ENCODE data around the gene PCNA. TPM values are rescaled to one million over a fixed set of nuclear protein-coding genes. Genes with fewer than 3 reads are reported as not detected.
"Not testable (repeated sequence)": the region's sequence is repeated elsewhere in the genome, so short reads cannot be mapped to it uniquely, and the experiment has no call there.

Gene PCNA
- total RNA-seq, 1 donor from 2014 or later: 519 TPM

- Mint-ChIP-seq H3K36me3 (ENCODE audit: low read depth) (peaks cover 2% of the 10 kb centered on the region), H3K27ac (peak overlapping the region; percentile 73), H3K4me1 (ENCODE audit: low read depth) (peaks cover 44% of the 10 kb centered on the region), H3K9me3 (no peaks in the 10 kb centered on the region), H3K27me3 (ENCODE audit: insufficient read depth) (no peaks in the 10 kb centered on the region), H3K4me3 (peak overlapping the region; percentile 17)
- peak; percentile 8 for DNase-seq (ENCODE audit: low spot score)
- intact Hi-C loops (cut with micrococcal nuclease): no loop called here
These were observed 39.3 kb downstream of the PCNA start for GRCh38 chr20:5080384-5080877.

- intact Hi-C loops (cut with micrococcal nuclease): loop anchor here (1.0 to 2.0 kb wide), 6 partner anchors 9 to 264 kb away; partner anchors contain the start of genes CDS2 and SLC23A2
- peaks cover 2% of the 10 kb centered on the region for H3K36me3 Mint-ChIP-seq (ENCODE audit: low read depth)
- peak; percentile 81 for DNase-seq (ENCODE audit: low spot score)
- H3K27ac Mint-ChIP-seq: peak overlapping the region; percentile 89
- no peaks in the 10 kb centered on the region for H3K9me3 Mint-ChIP-seq
- H3K4me3 Mint-ChIP-seq: peak overlapping the region; percentile 63
- H3K4me1 Mint-ChIP-seq (ENCODE audit: low read depth): peaks cover 56% of the 10 kb centered on the region
- no peaks in the 10 kb centered on the region for H3K27me3 Mint-ChIP-seq (ENCODE audit: insufficient read depth)
These were observed 41.3 kb downstream of the PCNA start for GRCh38 chr20:5078399-5078958.

GRCh38 chr20:5077761-5078387, 41.9 kb downstream of the PCNA start:
- Mint-ChIP-seq H3K4me3 (peak overlapping the region; percentile 63), H3K27ac (peak overlapping the region; percentile 89), H3K9me3 (no peaks in the 10 kb centered on the region), H3K27me3 (ENCODE audit: insufficient read depth) (no peaks in the 10 kb centered on the region), H3K4me1 (ENCODE audit: low read depth) (peaks cover 62% of the 10 kb centered on the region), H3K36me3 (ENCODE audit: low read depth) (peaks cover 2% of the 10 kb centered on the region)
- peak; percentile 19 for DNase-seq (ENCODE audit: low spot score)
- intact Hi-C loops (cut with micrococcal nuclease): loop anchor here (1.0 to 2.0 kb wide), 6 partner anchors 9 to 264 kb away; partner anchors contain the start of genes CDS2 and SLC23A2

- H3K36me3 Mint-ChIP-seq (ENCODE audit: low read depth); DNase-seq (ENCODE audit: low spot score); intact Hi-C loops (cut with micrococcal nuclease); H3K4me3 Mint-ChIP-seq; H3K27ac Mint-ChIP-seq; H3K27me3 Mint-ChIP-seq (ENCODE audit: insufficient read depth); H3K9me3 Mint-ChIP-seq: not testable (repeated sequence)
- H3K4me1 Mint-ChIP-seq (ENCODE audit: low read depth): peaks cover 62% of the 10 kb centered on the region
These were observed 42.8 kb downstream of the PCNA start for GRCh38 chr20:5076913-5077312.

DNA sequence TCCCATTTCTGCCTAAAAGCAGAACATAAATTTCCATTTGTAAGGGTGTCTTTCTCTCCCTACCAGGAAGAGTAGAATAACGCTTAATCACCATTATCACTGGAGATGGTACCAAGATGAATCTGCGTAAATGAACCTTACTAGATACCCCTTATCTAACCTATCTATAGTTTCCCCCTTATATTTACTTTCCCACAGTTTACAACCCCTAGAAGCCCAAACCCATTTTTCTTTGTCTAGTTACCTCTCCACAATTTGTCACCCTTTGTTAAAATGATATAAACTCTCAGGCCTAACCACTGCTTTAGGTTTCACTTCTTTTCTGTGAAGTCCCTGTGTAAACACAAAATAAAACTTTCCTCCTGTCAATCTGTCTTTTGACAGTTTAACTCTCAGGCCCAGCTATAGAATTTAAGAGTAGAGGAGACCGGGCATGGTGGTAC, 45.5 kb downstream of the PCNA start:
- Mint-ChIP-seq H3K36me3 (ENCODE audit: low read depth) (peaks cover 5% of the 10 kb centered on the region), H3K9me3 (no peaks in the 10 kb centered on the region), H3K4me3 (no peak overlapping the region), H3K4me1 (ENCODE audit: low read depth) (peaks cover 50% of the 10 kb centered on the region), H3K27ac (peak overlapping the region; percentile 5), H3K27me3 (ENCODE audit: insufficient read depth) (no peaks in the 10 kb centered on the region)
- DNase-seq (ENCODE audit: low spot score): no peak
- intact Hi-C loops (cut with micrococcal nuclease): no loop called here

DNA sequence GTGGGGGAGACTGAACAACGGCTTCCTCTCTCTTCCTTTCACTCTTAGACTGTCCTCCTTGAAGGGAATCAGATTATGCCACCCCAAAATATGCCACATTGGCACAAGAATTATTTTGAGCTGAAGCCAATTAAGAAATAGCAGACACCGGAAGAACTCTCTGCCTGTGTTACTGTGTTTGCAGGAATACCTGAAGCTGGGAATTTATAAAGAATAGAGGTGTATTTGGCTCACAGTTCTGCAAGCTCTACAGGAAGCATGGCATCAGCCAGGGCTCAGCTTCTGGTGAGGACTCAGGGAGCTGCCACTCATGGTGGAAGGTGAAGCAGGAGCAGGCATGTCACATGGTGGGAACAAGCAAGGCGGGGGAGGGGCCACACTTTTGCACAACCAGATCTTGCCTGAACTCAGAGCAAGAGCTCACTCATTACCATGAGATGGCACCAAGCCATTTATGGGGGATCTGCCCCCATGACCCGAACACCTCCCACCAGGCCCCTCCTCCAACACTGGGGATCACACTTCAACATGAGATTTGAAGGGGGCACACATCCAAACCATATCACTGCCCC, 46.0 kb downstream of the PCNA start:
- Mint-ChIP-seq H3K4me3 (no peak overlapping the region), H3K27me3 (ENCODE audit: insufficient read depth) (no peaks in the 10 kb centered on the region), H3K36me3 (ENCODE audit: low read depth) (peaks cover 5% of the 10 kb centered on the region), H3K27ac (no peak overlapping the region), H3K4me1 (ENCODE audit: low read depth) (peaks cover 50% of the 10 kb centered on the region), H3K9me3 (no peaks in the 10 kb centered on the region)
- intact Hi-C loops (cut with micrococcal nuclease): no loop called here
- no peak for DNase-seq (ENCODE audit: low spot score)

DNA sequence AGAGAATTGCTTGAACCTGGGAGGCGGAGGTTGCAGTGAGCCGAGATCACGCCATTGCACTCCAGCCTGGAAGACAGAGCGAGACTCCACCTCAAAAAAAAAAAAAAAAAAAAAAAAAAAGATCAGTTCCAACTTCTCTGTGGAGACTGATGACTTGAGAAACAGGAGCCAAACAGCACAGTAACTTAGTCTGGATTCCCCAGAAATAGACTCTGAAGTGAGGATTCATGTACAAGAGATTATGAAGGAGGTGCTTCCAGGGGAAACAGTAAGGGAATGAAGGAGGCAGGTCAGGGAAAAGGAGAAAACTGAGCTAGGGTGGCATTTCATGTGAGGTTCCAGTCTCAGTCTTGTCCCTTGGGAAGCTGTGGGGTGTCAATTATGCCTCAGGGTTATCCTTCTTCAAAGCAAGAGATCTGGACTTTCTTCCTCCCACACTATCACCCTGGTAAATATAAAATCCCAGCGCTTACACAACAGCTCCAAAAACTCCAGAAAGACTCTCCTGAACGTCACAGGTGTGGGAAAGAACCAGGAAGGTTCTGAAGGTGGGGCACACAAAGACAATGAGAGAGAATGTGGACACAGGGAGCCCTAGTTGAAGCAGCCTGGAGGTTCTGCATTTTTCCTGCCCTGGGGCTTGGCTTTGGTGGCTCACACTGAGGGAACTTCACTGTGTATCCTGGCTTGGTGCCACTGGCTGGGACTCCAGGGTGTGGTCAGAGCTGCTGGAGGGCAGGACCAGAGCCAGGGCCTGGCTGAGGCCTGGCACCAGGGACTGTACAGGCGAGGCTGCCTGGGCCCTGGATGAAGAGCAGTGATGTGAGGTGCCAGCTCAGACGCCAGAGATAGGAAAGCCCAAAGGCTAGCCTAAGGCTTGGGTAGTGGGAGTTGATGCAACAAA, 46.8 kb downstream of the PCNA start:
- Mint-ChIP-seq H3K27ac (no peak overlapping the region), H3K4me3 (no peak overlapping the region), H3K9me3 (no peaks in the 10 kb centered on the region), H3K4me1 (ENCODE audit: low read depth) (peaks cover 50% of the 10 kb centered on the region), H3K27me3 (ENCODE audit: insufficient read depth) (no peaks in the 10 kb centered on the region), H3K36me3 (ENCODE audit: low read depth) (peaks cover 5% of the 10 kb centered on the region)
- no peak for DNase-seq (ENCODE audit: low spot score)
- intact Hi-C loops (cut with micrococcal nuclease): no loop called here

DNA sequence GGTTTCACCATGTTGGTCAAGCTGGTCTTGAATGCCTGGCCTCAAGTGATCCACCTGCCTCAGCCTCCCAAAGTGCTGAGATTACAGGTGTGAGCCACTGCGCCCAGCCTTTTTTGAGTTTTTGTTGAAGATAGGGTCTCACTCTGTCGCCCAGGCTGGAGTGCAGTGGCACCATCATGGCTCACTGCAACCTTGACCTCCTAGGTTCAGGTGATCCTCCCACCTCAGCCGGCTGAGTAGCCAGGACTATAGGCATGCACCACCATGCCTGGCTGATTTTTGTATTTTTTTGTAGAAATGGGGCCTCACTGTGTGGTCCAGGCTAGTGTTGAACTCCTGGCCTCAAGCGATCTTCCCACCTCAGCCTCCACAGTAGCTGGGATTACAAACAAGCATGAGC, 47.8 kb downstream of the PCNA start:
- H3K36me3 Mint-ChIP-seq (ENCODE audit: low read depth); H3K9me3 Mint-ChIP-seq; H3K27ac Mint-ChIP-seq; H3K27me3 Mint-ChIP-seq (ENCODE audit: insufficient read depth); intact Hi-C loops (cut with micrococcal nuclease); H3K4me3 Mint-ChIP-seq; DNase-seq (ENCODE audit: low spot score): not testable (repeated sequence)
- peaks cover 43% of the 10 kb centered on the region for H3K4me1 Mint-ChIP-seq (ENCODE audit: low read depth)

DNA sequence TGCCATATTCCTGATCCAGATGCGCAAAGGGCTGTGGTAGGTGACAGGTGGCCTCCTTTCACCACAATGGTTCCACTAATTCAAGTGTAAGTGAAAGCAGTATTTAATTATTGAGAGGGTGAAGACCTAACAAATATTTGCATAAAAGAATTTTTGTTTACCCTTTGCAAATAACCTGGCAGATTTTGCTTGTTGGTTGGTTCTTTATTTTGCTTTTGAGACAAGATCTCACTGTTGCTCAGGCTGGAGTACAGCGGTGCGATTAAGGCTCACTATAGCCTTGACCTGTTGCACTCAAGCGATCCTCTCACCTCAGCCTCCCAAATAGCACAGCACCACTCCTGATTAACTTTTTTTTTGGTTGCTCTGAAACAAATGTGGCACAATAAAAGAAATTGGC, 49.2 kb downstream of the PCNA start:
- Mint-ChIP-seq H3K9me3 (no peaks in the 10 kb centered on the region), H3K4me1 (ENCODE audit: low read depth) (peaks cover 43% of the 10 kb centered on the region), H3K27me3 (ENCODE audit: insufficient read depth) (no peaks in the 10 kb centered on the region), H3K27ac (no peak overlapping the region), H3K4me3 (no peak overlapping the region), H3K36me3 (ENCODE audit: low read depth) (peaks cover 3% of the 10 kb centered on the region)
- intact Hi-C loops (cut with micrococcal nuclease): no loop called here
- no peak for DNase-seq (ENCODE audit: low spot score)

DNA sequence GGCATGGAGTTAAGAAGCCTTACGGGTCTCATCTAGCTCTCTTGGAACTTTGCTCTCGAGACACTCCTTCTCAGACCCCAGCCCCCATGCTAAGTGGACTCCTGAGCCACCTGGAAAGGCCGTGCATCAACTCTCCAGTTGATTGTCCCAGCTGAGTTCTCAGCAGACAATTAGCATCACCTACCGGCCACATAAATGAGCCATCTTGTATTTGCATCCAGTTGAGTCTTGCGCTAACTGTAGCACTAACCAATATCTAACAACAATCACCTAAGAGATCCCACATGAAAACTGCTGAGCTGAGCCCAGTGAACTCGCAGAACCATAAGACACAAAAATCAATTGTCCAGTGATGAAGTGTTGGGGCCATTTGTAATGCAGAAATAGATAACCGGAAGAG, 49.7 kb downstream of the PCNA start:
- H3K9me3 Mint-ChIP-seq: no peaks in the 10 kb centered on the region
- intact Hi-C loops (cut with micrococcal nuclease): no loop called here
- no peak overlapping the region for H3K4me3 Mint-ChIP-seq
- peaks cover 3% of the 10 kb centered on the region for H3K36me3 Mint-ChIP-seq (ENCODE audit: low read depth)
- peaks cover 43% of the 10 kb centered on the region for H3K4me1 Mint-ChIP-seq (ENCODE audit: low read depth)
- no peak overlapping the region for H3K27ac Mint-ChIP-seq
- DNase-seq (ENCODE audit: low spot score): no peak
- no peaks in the 10 kb centered on the region for H3K27me3 Mint-ChIP-seq (ENCODE audit: insufficient read depth)

- H3K27ac Mint-ChIP-seq: peak overlapping the region; percentile 46
- no peak overlapping the region for H3K4me3 Mint-ChIP-seq
- no peaks in the 10 kb centered on the region for H3K27me3 Mint-ChIP-seq (ENCODE audit: insufficient read depth)
- peaks cover 3% of the 10 kb centered on the region for H3K36me3 Mint-ChIP-seq (ENCODE audit: low read depth)
- peak; percentile 24 for DNase-seq (ENCODE audit: low spot score)
- intact Hi-C loops (cut with micrococcal nuclease): loop anchor here (1.0 kb wide), 1 partner anchor 9 kb away; no protein-coding TSS in a partner anchor
- peaks cover 40% of the 10 kb centered on the region for H3K4me1 Mint-ChIP-seq (ENCODE audit: low read depth)
- no peaks in the 10 kb centered on the region for H3K9me3 Mint-ChIP-seq
These were observed 50.5 kb downstream of the PCNA start for GRCh38 chr20:5069141-5069806.

Data from activated T-helper 1 cell treated with anti-CD3 and anti-CD28 coated beads, Interleukin-12 subunit alpha, Interleukin-12 subunit beta, Interleukin-2, Interleukin-4 antibody, amounts not matched to agents 30 ng/mL and 10 ng/mL and 1 ng/mL, durations not matched to agents 14 hours and 24 hours and 36 hours (primary cell).